Naive B cell (primary cell): ENCODE data around the gene RHOF. TPM values are rescaled to one million over a fixed set of nuclear protein-coding genes. Genes with fewer than 3 reads are reported as not detected.

Source experiments
- ATAC-seq, 2 donors: fragments of 150-1000 bp; cut with Tn5 transposase; 2 replicates each; pipeline ENCODE4 v1.10.0; 2021; ENCODE audit warnings: low read depth in 2 of 2, mild to moderate bottlenecking in 2 of 2, moderate library complexity in 2 of 2
- DNase-seq: peaks from one replicate; pipeline ENCODE4 v3.0.0; 2022
- H3K27ac Mint-ChIP-seq, 6 donors: one replicate each; pipeline ENCODE4 v1.8.0; 2020 to 2022; ENCODE audit warnings: mild to moderate bottlenecking in 6 of 6, mixed read lengths in 6 of 6, moderate library complexity in 5 of 6, inconsistent platforms in 2 of 6
- H3K27me3 Mint-ChIP-seq, 3 donors: one replicate each; pipeline ENCODE4 v1.8.0; 2021 to 2022; ENCODE audit warnings: mixed read lengths in 3 of 3, mild to moderate bottlenecking in 1 of 3
- H3K36me3 Mint-ChIP-seq, 2 donors: one replicate each; pipeline ENCODE4 v1.8.0; 2020 to 2022; ENCODE audit warnings: mixed read lengths in 2 of 2, inconsistent platforms in 1 of 2, mild to moderate bottlenecking in 1 of 2
- H3K4me1 Mint-ChIP-seq, 3 donors: one replicate each; pipeline ENCODE4 v1.8.0; 2020 to 2022; ENCODE audit warnings: mixed read lengths in 3 of 3, inconsistent platforms in 1 of 3, mild to moderate bottlenecking in 1 of 3, moderate library complexity in 1 of 3
- H3K4me3 Mint-ChIP-seq, 8 donors: one replicate each; pipeline ENCODE4 v1.8.0; 2020 to 2022; ENCODE audit warnings: mild to moderate bottlenecking in 8 of 8, mixed read lengths in 8 of 8, moderate library complexity in 8 of 8, inconsistent platforms in 2 of 8
- H3K9me3 Mint-ChIP-seq, 7 donors: one replicate each; pipeline ENCODE4 v1.8.0; 2020 to 2022; ENCODE audit warnings: mixed read lengths in 7 of 7, mild to moderate bottlenecking in 5 of 7, inconsistent platforms in 2 of 7, moderate library complexity in 1 of 7
- polyA plus RNA-seq, 6 donors: library from polyadenylated mRNA; unstranded; fragments of 300-500 nt; fragmentation: Illumina TruSeq; gene quantifications; one replicate each; pipeline ENCODE4 v1.2.3, GENCODE V29; 2021; ENCODE audit warnings: low read depth in 6 of 6

RHOF gene, protein sequence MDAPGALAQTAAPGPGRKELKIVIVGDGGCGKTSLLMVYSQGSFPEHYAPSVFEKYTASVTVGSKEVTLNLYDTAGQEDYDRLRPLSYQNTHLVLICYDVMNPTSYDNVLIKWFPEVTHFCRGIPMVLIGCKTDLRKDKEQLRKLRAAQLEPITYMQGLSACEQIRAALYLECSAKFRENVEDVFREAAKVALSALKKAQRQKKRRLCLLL
- 10 to 100 TPM; 40.2 to 63.9 (median 50.2) TPM for polyA plus RNA-seq

DNA sequence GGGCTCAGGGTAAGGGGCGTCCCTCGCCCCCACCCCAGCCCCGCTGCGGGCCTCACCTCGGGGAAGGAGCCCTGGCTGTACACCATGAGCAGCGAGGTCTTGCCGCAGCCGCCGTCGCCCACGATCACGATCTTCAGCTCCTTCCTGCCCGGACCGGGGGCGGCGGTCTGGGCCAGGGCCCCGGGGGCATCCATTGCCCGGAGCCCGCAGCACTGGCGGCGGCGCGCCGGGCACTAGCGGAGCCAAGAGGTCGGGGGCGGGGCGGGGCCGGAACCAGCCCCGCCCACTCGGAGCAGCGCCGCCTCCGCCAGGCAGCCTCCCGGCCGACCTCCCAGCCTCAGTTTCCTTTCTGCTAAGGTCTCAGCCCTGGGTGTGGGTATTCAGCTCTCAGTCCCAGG lies at the start of gene RHOF:
Gene RHOF (minus strand): TSS at position 249 of the 398 bp plus-strand sequence. CDS start 55 bp downstream, at position 194.
- DNase-seq (no peak), ATAC-seq (peak; percentile 8)
- no peaks in the 10 kb centered on the region for H3K9me3 Mint-ChIP-seq
- peak within 1 kb of the TSS; percentile 91 to 100 (median 98) for H3K27ac Mint-ChIP-seq
- peaks cover 49 to 71% (median 70%) of the 10 kb centered on the region in 3 donors for H3K4me1 Mint-ChIP-seq
- peak within 1 kb of the TSS; percentile 84 to 96 (median 89) for H3K4me3 Mint-ChIP-seq
- H3K27me3 Mint-ChIP-seq = no peaks in the 10 kb centered on the region
- no peaks in the 10 kb centered on the region for H3K36me3 Mint-ChIP-seq

DNA sequence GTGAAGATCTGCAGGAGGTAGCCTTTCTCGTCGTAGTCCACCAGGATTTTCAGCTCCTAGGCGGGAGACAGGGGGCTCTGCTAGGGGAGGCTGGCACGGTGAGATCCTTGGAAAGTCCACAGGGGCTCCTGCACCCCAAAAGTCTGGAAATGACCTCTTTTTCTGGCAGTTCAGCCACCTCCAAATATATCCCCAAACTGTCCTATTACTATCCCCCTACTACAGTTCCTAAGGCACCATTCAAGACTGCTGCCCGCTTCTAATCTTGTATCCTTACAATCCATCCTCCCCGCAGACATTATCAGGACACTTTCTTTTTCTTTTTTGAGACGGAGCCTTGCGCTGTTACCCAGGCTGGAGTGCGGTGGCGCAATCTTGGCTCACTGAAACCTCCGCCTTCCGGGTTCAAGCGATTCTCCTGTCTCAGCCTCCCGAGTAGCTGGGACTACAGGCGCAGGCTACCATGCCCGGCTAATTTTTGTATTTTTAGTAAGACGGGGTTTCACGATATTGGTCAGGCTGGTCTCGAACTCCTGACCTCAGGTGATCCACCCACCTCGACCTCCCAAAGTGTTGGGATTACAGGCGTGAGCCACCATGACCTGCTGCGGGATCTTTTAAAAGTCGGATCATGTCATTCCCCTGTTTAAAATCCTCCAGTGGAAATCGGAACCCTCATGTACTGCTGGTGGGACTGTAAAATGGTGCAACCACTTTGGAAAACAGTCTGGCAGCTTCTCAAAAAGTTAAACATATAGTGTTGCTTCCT lies 46.7 kb upstream of the RHOF start:
- no peaks in the 10 kb centered on the region for H3K36me3 Mint-ChIP-seq
- ATAC-seq = no peak

DNA sequence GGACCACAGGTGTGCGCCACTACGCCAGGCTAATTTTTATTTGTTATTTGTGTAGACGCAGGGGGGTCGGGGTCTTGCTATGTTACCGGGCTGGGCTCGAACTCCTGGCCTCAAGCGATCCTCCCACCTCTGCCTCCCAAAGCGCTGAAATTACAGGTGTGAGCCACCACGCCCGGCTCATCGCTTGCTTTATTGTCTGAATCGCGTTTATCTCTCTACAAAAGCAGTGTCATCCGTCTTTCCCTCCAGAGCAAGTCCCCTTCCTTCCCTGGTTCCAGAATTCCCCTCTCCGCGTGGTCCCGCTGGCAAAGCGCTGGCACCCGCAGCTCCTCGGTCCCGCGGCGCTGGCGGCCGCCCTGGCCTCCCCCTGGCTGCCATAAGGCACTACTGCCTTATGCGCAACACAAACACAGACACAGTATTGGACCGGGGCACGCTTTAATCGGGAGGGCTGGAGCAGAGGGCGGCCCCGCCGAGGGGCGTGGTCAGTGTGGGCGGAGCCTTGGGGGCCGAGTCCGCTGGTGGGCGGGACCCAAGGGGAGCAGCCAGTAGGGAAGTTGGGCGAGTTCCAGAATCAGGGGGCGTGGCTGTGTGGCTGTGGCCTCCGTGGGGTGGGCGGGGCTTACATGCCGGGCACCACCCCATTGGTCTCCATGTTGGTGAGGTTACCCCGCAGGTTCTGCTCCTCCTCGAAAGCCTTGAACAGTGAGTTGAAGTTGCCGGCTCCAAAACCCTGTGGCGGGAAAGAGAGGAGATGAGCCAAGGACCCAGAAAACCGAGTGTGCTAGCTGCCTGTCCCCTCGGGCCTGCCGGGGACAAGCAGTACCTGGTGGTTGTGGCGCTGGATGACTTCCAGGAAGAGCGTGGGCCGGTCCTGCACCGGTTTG lies 45.9 kb upstream of the RHOF start:
- Mint-ChIP-seq H3K4me1 (peaks cover 12 to 17% (median 16%) of the 10 kb centered on the region in 3 donors), H3K9me3 (no peaks in the 10 kb centered on the region), H3K27ac (peak overlapping the region; percentile 88 to 97 (median 92)), H3K27me3 (no peaks in the 10 kb centered on the region), H3K4me3 (peak overlapping the region; percentile 96 to 99 (median 98)), H3K36me3 (no peaks in the 10 kb centered on the region)
- DNase-seq = peak; percentile 99
- peak; percentile 92 to 95 for ATAC-seq

More for the DNA sequence above, 46.7 kb upstream of the RHOF start:
- no peaks in the 10 kb centered on the region for H3K27me3 Mint-ChIP-seq
- no peaks in the 10 kb centered on the region for H3K9me3 Mint-ChIP-seq
- peak overlapping the region; percentile 96 to 99 (median 98) for H3K4me3 Mint-ChIP-seq
- DNase-seq = no peak
- peak overlapping the region in 5 of 6 donors; percentile 88 to 97 (median 93) for H3K27ac Mint-ChIP-seq
- H3K4me1 Mint-ChIP-seq = peaks cover 12 to 19% (median 16%) of the 10 kb centered on the region in 3 donors

DNA sequence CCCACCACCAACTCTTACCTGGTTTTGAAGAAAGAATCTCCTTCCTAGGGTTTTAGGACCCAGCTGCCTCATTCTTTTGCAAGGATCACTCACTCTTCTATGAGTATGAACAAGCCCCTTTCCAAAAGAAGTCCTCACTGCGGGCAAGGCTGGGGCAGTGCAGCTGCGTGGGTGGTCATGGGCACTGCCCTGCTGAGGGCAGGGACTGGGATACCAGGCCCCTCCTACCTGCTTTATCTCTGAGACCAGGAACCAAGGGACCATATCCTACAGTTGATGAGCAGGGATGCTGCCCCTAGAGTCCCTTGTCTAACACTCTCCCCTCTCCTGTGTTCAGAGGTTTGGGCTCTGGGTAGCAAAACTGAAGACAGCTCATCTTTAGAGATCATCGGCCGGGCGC lies 44.6 kb upstream of the RHOF start:
- H3K36me3 Mint-ChIP-seq = no peaks in the 10 kb centered on the region
- H3K27ac Mint-ChIP-seq = no peak overlapping the region
- no peaks in the 10 kb centered on the region for H3K27me3 Mint-ChIP-seq
- no peaks in the 10 kb centered on the region for H3K9me3 Mint-ChIP-seq
- H3K4me1 Mint-ChIP-seq = peaks cover 12 to 17% (median 16%) of the 10 kb centered on the region in 3 donors
- DNase-seq = no peak
- no peak for ATAC-seq
- peak overlapping the region in 3 of 8 donors; percentile 24 to 51 (median 32) for H3K4me3 Mint-ChIP-seq

DNA sequence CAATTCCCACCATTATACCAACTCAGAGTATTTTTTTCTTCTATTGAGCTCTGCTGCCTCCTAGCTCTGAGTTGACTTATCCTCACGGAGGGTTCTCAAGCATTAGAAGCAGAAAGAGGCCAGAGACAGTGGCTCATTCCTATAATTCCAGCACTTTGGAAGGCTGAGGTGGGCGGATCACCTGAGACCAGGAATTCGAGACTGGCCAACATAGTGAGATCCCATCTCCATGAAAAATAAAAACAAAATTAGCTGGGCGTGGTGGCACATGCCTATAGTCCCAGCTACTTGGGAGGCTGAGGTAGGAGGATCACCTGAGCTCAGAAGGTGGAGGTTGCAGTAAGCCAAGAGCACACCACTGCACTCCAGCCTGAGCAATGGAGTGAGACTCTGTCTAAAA lies 44.2 kb upstream of the RHOF start:
- no peak for ATAC-seq
- no peak overlapping the region for H3K27ac Mint-ChIP-seq

DNA sequence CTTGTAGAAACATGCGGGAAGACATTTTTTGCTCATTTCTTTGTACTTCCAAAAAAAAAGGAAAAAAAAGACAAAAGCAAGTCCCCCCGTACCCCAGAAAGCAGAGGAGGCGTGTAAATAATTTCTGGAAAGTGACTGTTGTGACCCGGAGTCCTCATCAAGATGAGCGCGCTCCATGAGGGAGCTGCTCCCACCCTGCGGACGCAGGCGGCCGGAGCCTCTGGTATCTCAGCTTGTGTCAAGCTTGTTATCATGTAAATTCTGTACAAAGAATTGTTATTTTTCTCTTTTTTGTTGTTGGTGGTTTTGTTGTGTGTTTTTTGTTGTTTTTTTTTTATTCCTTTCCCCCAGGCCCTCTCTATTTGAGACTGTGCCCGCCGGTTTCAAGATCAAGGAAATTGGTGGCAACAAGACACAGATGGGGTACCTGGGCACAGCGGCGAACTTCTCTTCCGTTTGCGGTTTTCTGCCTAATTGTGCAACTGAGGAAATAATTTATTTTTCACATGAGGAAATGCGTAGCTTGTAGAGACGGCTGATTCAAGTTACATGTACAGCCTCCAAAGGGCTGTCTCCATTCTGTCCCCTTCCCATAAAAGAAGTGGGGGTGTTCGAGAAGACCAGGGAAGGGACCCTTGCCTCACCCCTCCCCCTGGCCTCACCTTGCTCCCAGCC lies 38.2 kb upstream of the RHOF start:
- DNase-seq (no peak), ATAC-seq (no peak)
- H3K27ac Mint-ChIP-seq = peak overlapping the region in 1 of 6 donors; percentile 69
- H3K4me3 Mint-ChIP-seq = no peak overlapping the region
- H3K4me1 Mint-ChIP-seq = peaks cover 5 to 16% (median 16%) of the 10 kb centered on the region in 3 donors
- H3K27me3 Mint-ChIP-seq = no peaks in the 10 kb centered on the region
- peaks cover 0 to 29% of the 10 kb centered on the region in 2 donors for H3K36me3 Mint-ChIP-seq
- no peaks in the 10 kb centered on the region for H3K9me3 Mint-ChIP-seq

More for the DNA sequence above, 44.2 kb upstream of the RHOF start:
- H3K4me3 Mint-ChIP-seq = peak overlapping the region in 3 of 8 donors; percentile 19 to 24 (median 21)
- no peaks in the 10 kb centered on the region for H3K9me3 Mint-ChIP-seq
- no peaks in the 10 kb centered on the region for H3K36me3 Mint-ChIP-seq
- H3K4me1 Mint-ChIP-seq = peaks cover 12 to 18% (median 17%) of the 10 kb centered on the region in 3 donors
- DNase-seq = no peak
- no peaks in the 10 kb centered on the region for H3K27me3 Mint-ChIP-seq

DNA sequence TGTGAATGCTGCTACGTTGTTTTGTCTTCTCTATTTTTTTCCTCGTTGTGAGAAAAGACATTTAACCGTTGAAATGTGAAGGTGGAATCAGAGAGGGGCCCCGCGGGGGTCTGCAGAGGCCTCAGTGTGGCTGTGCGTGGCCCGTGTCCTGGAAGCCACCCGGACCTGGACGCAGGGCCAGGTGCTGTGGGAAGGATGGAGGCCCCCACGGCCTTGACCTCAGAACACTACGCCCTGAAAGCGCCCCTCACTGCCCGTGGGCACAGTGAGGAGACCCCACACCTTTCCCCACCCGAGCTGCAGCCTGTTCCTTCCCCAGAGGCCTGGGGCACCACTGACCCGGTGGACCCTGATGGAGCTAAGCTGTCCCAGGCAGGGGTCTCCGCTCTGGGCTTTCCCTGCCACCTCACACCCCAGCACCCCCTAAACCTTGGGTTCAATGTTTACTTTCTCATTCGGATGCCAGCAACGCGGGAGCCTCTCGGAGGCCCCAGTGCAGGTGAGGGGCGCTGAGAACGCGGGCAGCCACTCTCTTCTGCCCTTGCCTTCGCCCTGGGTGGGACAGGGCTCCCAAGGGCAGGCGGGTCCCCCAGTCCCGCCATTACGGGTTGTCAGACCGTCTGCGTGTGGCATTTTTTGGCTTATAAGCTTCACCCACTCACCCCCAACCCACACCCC lies 37.2 kb upstream of the RHOF start:
- H3K4me3 Mint-ChIP-seq = no peak overlapping the region
- ATAC-seq (no peak), DNase-seq (no peak)
- H3K27ac Mint-ChIP-seq = peak overlapping the region in 1 of 6 donors; percentile 94
- no peaks in the 10 kb centered on the region for H3K9me3 Mint-ChIP-seq
- peaks cover 5 to 22% (median 16%) of the 10 kb centered on the region in 3 donors for H3K4me1 Mint-ChIP-seq
- H3K36me3 Mint-ChIP-seq = peaks cover 0 to 38% of the 10 kb centered on the region in 2 donors
- H3K27me3 Mint-ChIP-seq = no peaks in the 10 kb centered on the region

DNA sequence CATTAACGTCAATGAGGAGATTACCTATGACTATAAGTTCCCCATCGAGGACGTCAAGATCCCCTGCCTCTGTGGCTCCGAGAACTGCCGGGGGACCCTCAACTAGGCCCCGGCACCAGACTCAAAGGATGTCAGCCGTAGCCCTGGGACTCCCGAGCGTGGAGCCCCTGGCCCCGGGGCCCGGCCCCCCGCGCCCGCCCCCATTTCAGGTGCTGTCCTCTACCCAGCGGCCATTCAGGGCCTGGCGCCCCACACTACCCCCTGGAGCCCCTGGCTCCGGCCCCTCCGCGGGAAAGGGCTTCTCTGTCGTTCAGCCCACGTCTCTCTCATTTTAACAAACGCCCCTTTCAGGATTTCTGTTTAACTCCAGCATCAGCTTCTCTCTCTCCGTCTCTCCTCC lies 36.6 kb upstream of the RHOF start:
- ATAC-seq (no peak), DNase-seq (no peak)
- Mint-ChIP-seq H3K4me1 (peaks cover 5 to 22% (median 16%) of the 10 kb centered on the region in 3 donors), H3K36me3 (peaks cover 0 to 38% of the 10 kb centered on the region in 2 donors), H3K4me3 (no peak overlapping the region), H3K27ac (no peak overlapping the region), H3K27me3 (no peaks in the 10 kb centered on the region), H3K9me3 (no peaks in the 10 kb centered on the region)

DNA sequence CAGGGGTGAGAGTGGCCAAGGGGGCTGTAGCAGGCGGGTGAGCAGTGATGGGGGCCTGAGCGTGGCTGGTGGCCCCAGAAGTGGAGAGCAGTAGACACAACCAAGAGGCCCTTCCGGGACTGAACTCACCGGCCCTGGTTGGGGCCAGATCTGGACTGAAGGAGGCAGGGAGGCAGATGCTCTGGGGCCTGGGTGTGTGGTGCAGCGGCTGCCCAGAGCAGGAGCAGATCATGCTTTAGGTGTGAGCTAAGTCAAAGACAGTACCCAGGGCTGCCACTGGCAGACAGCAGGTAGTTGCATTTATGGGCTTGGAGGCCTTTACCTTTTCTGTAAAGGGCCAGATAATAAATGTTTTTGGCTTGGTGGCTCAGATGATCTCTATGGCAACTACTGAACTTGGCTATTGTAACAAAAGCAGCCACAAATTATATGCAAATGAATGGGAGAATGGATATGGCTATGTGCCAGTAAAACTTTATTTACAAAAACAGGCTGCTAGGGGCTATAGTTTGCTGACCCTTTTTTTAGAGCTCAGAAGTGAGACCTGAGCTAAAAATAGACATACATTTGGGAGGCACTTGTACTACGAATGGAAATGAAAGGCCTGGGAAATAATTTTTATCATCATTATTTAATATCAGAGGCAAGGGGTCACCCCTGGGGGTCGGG lies 35.9 kb upstream of the RHOF start:
- Mint-ChIP-seq H3K9me3 (no peaks in the 10 kb centered on the region), H3K27ac (peak overlapping the region in 2 of 6 donors; percentile 62 to 67), H3K4me1 (peaks cover 5 to 22% (median 16%) of the 10 kb centered on the region in 3 donors), H3K4me3 (no peak overlapping the region), H3K27me3 (no peaks in the 10 kb centered on the region), H3K36me3 (peaks cover 0 to 38% of the 10 kb centered on the region in 2 donors)
- DNase-seq = no peak
- no peak for ATAC-seq

DNA sequence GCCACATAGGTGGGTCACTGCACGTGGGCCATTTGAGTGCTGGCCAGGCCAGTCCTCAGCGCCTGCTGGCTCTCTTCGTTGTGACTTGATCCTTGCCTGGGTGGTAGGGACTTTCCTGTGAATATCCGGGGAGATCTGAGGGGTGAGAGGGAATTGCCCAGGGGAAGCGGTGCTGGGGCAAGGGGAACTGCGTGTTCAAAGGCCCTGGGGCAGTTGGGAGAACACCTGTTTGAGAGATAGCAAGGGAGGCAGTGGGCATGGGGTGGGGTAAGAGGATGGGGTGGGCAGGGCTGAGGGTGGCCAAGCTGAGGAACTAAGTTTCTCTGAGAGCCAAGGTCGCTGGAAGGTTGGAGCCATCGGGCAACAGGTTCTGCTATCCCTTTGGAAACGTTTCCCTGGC lies 35.3 kb upstream of the RHOF start:
- ATAC-seq (no peak), DNase-seq (no peak)
- Mint-ChIP-seq H3K27me3 (no peaks in the 10 kb centered on the region), H3K4me1 (peaks cover 5 to 22% (median 16%) of the 10 kb centered on the region in 3 donors), H3K36me3 (peaks cover 0 to 38% of the 10 kb centered on the region in 2 donors), H3K4me3 (peak overlapping the region in 1 of 8 donors; percentile 21), H3K9me3 (no peaks in the 10 kb centered on the region), H3K27ac (peak overlapping the region in 4 of 6 donors; percentile 24 to 71 (median 56))

DNA sequence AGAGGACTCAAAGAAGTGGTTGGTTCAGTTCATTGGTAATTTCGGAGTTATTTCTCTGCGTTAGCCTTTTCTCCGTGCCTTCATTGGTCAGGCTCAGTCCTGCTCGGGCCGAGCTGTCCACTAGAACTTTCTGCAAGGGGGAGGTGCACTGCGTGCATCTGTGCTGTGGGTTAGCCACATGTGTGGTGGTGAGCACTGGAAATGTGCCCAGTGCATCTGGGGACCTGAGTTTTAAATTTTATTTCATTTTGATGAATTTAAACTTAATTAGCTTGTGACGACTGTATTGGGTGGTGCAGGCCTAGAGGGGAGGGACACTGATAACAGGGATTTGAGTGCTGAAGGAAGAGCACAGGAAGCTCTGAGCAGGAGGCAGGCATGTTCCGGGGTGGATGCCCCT lies 34.8 kb upstream of the RHOF start:
- no peaks in the 10 kb centered on the region for H3K27me3 Mint-ChIP-seq
- no peak for DNase-seq
- H3K36me3 Mint-ChIP-seq = peaks cover 0 to 38% of the 10 kb centered on the region in 2 donors
- no peak for ATAC-seq
- no peak overlapping the region for H3K4me3 Mint-ChIP-seq
- H3K27ac Mint-ChIP-seq = peak overlapping the region in 1 of 6 donors; percentile 71
- H3K9me3 Mint-ChIP-seq = no peaks in the 10 kb centered on the region
- H3K4me1 Mint-ChIP-seq = peaks cover 5 to 22% (median 16%) of the 10 kb centered on the region in 3 donors
